HG03460 (cell line): ENCODE results near the gene DESI1.
"Not testable (repeated sequence)": the region's sequence is repeated elsewhere in the genome, so short reads cannot be mapped to it uniquely, and the experiment has no call there.

Experiments
- ATAC-seq: cut with Tn5 transposase; IDR thresholded peaks from one replicate; pipeline ENCODE4 v1.9.1; 2021; ENCODE audit not compliant: unreplicated experiment

Gene DESI1

GRCh38 chr22:41620589-41621098 lies at the start of gene DESI1:
Gene DESI1, minus strand, starts transcription at chr22:41621043. Its CDS starts 204 bp downstream, at chr22:41620839.
- peak; percentile 25 for ATAC-seq

GRCh38 chr22:41668971-41669911 lies 48.4 kb upstream of the DESI1 start:
- no peak for ATAC-seq

GRCh38 chr22:41664951-41665350 lies 44.1 kb upstream of the DESI1 start:
- no peak for ATAC-seq

- no peak for ATAC-seq
These were observed 43.6 kb upstream of the DESI1 start for GRCh38 chr22:41664490-41664889.

- ATAC-seq: not testable (repeated sequence)
These were observed 42.8 kb upstream of the DESI1 start for GRCh38 chr22:41663594-41663993.

GRCh38 chr22:41661713-41662112 lies 40.9 kb upstream of the DESI1 start:
- no peak for ATAC-seq

- no peak for ATAC-seq
These were observed 40.2 kb upstream of the DESI1 start for GRCh38 chr22:41661088-41661487.

- no peak for ATAC-seq
These were observed 39.6 kb upstream of the DESI1 start for GRCh38 chr22:41660416-41660815.

- ATAC-seq: no peak
These were observed 39.1 kb upstream of the DESI1 start for GRCh38 chr22:41659941-41660340.

- no peak for ATAC-seq
These were observed 38.0 kb upstream of the DESI1 start for GRCh38 chr22:41658869-41659268.

GRCh38 chr22:41657709-41658108 lies 36.9 kb upstream of the DESI1 start:
- no peak for ATAC-seq

- ATAC-seq: no peak
These were observed 35.7 kb upstream of the DESI1 start for GRCh38 chr22:41656556-41656955.

GRCh38 chr22:41654322-41654721 lies 33.5 kb upstream of the DESI1 start:
- no peak for ATAC-seq

- ATAC-seq: no peak
These were observed 30.0 kb upstream of the DESI1 start for GRCh38 chr22:41650821-41651220.

GRCh38 chr22:41650229-41650628 lies 29.4 kb upstream of the DESI1 start:
- ATAC-seq: no peak

GRCh38 chr22:41648432-41648831 lies 27.6 kb upstream of the DESI1 start:
- no peak for ATAC-seq

- no peak for ATAC-seq
These were observed 26.9 kb upstream of the DESI1 start for GRCh38 chr22:41647771-41648170.

GRCh38 chr22:41642331-41643110 lies 21.7 kb upstream of the DESI1 start:
- ATAC-seq: no peak

- ATAC-seq: no peak
These were observed 21.0 kb upstream of the DESI1 start for GRCh38 chr22:41641854-41642253.

- ATAC-seq: no peak
These were observed 17.9 kb upstream of the DESI1 start for GRCh38 chr22:41638748-41639147.

- no peak for ATAC-seq
These were observed 17.3 kb upstream of the DESI1 start for GRCh38 chr22:41638124-41638523.

- ATAC-seq: not testable (repeated sequence)
These were observed 16.8 kb upstream of the DESI1 start for GRCh38 chr22:41637623-41638022.
